Cerebellar cortex (tissue), 1 donor: ENCODE data around the gene LZTS3.
A peak's percentile ranks its signal among the peaks of the same experiment; 100 is the strongest.
"Not testable (repeated sequence)": the region's sequence is repeated elsewhere in the genome, so short reads cannot be mapped to it uniquely, and the experiment has no call there.

Experiments
- DNase-seq: peaks from one replicate; pipeline ENCODE4 v3.0.0-alpha.2; 2015; ENCODE audit warnings: low spot score

LZTS3 gene

GRCh38 chr20:3167738-3168078, 5.6 kb downstream of the LZTS3 start:
- DNase-seq, result no peak

GRCh38 chr20:3166913-3167342, 6.4 kb downstream of the LZTS3 start:
- DNase-seq, result no peak

GRCh38 chr20:3166338-3166912, 6.9 kb downstream of the LZTS3 start:
- no peak for DNase-seq

GRCh38 chr20:3165473-3166337, 7.6 kb downstream of the LZTS3 start:
- peak; percentile 58 for DNase-seq

- DNase-seq, result peak; percentile 56
These were observed 8.5 kb downstream of the LZTS3 start for GRCh38 chr20:3164763-3165410.

GRCh38 chr20:3164043-3164762, 9.1 kb downstream of the LZTS3 start:
- DNase-seq, result no peak

GRCh38 chr20:3163099-3164042, 10.0 kb downstream of the LZTS3 start:
- DNase-seq, result peak; percentile 97

GRCh38 chr20:3162080-3162611, 11.2 kb downstream of the LZTS3 start:
- peak; percentile 87 for DNase-seq

GRCh38 chr20:3161316-3162079, 11.9 kb downstream of the LZTS3 start:
- peak; percentile 33 for DNase-seq

GRCh38 chr20:3160418-3160817, 12.9 kb downstream of the LZTS3 start:
- no peak for DNase-seq

GRCh38 chr20:3158968-3159431, 14.3 kb downstream of the LZTS3 start:
- no peak for DNase-seq

- DNase-seq, result no peak
These were observed 15.5 kb downstream of the LZTS3 start for GRCh38 chr20:3157817-3158216.

- no peak for DNase-seq
These were observed 16.3 kb downstream of the LZTS3 start for GRCh38 chr20:3156811-3157619.

GRCh38 chr20:3152057-3152644, 21.2 kb downstream of the LZTS3 start:
- not testable (repeated sequence) for DNase-seq

- DNase-seq, result no peak
These were observed 22.4 kb downstream of the LZTS3 start for GRCh38 chr20:3150908-3151307.

- DNase-seq, result peak; percentile 58
These were observed 26.5 kb downstream of the LZTS3 start for GRCh38 chr20:3146732-3147341.

- DNase-seq, result no peak
These were observed 31.6 kb downstream of the LZTS3 start for GRCh38 chr20:3141757-3142156.

GRCh38 chr20:3137492-3137891, 35.9 kb downstream of the LZTS3 start:
- no peak for DNase-seq
